Endothelial cell of umbilical vein (primary cell): ENCODE data around the gene SORCS3. TPM values are rescaled to one million over a fixed set of nuclear protein-coding genes. Genes with fewer than 3 reads are reported as not detected.

ENCODE experiments used
- BruUV-seq: library from RNA; stranded (reverse); fragments of 400-500 nt; replicated peaks from 2 replicates; lab custom pipeline; 2021; lab: Mats Ljungman, UMichigan
- CTCF ChIA-PET: fragments of 300-600, 350-600 bp; sonication (Branson Sonifier 250); formaldehyde crosslinking; loops from one replicate; lab custom pipeline; 2021; ENCODE audit warnings: antibody characterized with exemption, inconsistent platforms; lab: Charles Lee
- POLR2A ChIA-PET: fragments of 300-600, 350-600 bp; sonication (Branson Sonifier 250); formaldehyde crosslinking; loops from one replicate; lab custom pipeline; 2021; ENCODE audit warnings: antibody characterized with exemption, inconsistent platforms; lab: Charles Lee
- DNase-seq: peaks from one replicate; pipeline ENCODE4 v3.0.0-alpha.2; 2011; ENCODE audit warnings: low read depth, low spot score
- FAIRE-seq: peaks from 2 replicates; lab custom pipeline; 2011; peaks lifted over from hg19 to GRCh38; lab: Jason Lieb, UNC
- H2AFZ ChIP-seq: 2 replicates; pipeline ENCODE4 v1.6.0; 2012; ENCODE audit warnings: low read depth, low read length, control low read depth, inconsistent platforms
- H3K27ac ChIP-seq: 2 replicates; pipeline ENCODE4 v1.5.1; 2011; ENCODE audit warnings: low read depth, mild to moderate bottlenecking, control low read depth, low read length, moderate library complexity; ENCODE audit not compliant: insufficient read depth
- H3K27me3 ChIP-seq, 2 experiments: 2 replicates each; pipeline versions ENCODE4 v1.6.0 to v1.6.1; 2011; ENCODE audit warnings: low read length in 2 of 2, mixed read lengths in 1 of 2; ENCODE audit not compliant: control insufficient read depth in 2 of 2, insufficient read depth in 2 of 2
- H3K36me3 ChIP-seq, 2 experiments: 2 replicates in 1 of 2; 3 replicates in 1 of 2; pipeline ENCODE4 v1.5.1; 2011; ENCODE audit warnings: low read length in 2 of 2, mild to moderate bottlenecking in 1 of 2, moderate library complexity in 1 of 2; ENCODE audit not compliant: control insufficient read depth in 2 of 2, insufficient read depth in 2 of 2; ENCODE audit errors: extremely low read depth in 1 of 2
- H3K4me1 ChIP-seq: 3 replicates; pipeline ENCODE4 v1.5.1; 2011; ENCODE audit warnings: mild to moderate bottlenecking, low read length; ENCODE audit not compliant: control insufficient read depth, insufficient read depth; ENCODE audit errors: extremely low read depth
- H3K4me2 ChIP-seq: 2 replicates; pipeline ENCODE4 v1.6.1; 2011; ENCODE audit warnings: low read length, control low read depth, mixed read lengths; ENCODE audit not compliant: insufficient read depth
- H3K4me3 ChIP-seq, 3 experiments: fragments of 200-600 bp in 1 of 3; sonication (generic), shearing (Covaris generic) in 1 of 3; replicated peaks in 1 of 3; 2 replicates each; pipeline ENCODE4 v1.5.1; 2011 to 2016; ENCODE audit warnings: control low read depth in 3 of 3, low read length in 3 of 3, mild to moderate bottlenecking in 2 of 3, inconsistent platforms in 1 of 3, low read depth in 1 of 3, moderate library complexity in 1 of 3; ENCODE audit not compliant: insufficient read depth in 1 of 3
- H3K79me2 ChIP-seq: 2 replicates; pipeline ENCODE4 v1.6.0; 2012; ENCODE audit warnings: low read length, inconsistent platforms; ENCODE audit not compliant: control insufficient read depth, insufficient read depth
- H3K9ac ChIP-seq: replicated peaks from 2 replicates; pipeline ENCODE3; 2011; ENCODE audit warnings: low read length, control low read depth; ENCODE audit not compliant: insufficient read depth; ENCODE audit errors: extremely low read depth
- H3K9me1 ChIP-seq: replicated peaks from 3 replicates; pipeline ENCODE4 v1.6.0; 2011; ENCODE audit warnings: mild to moderate bottlenecking, low read length; ENCODE audit not compliant: control insufficient read depth, insufficient read depth; ENCODE audit errors: extremely low read depth
- H3K9me3 ChIP-seq: replicated peaks from 2 replicates; pipeline ENCODE4 v1.5.1; 2012; ENCODE audit warnings: low read length, inconsistent platforms; ENCODE audit not compliant: control insufficient read depth, insufficient read depth
- H4K20me1 ChIP-seq: replicated peaks from 2 replicates; pipeline ENCODE3; 2011; ENCODE audit warnings: mild to moderate bottlenecking, low read length; ENCODE audit not compliant: control insufficient read depth, insufficient read depth; ENCODE audit errors: extremely low read depth
- CTCF ChIP-seq, 2 donors: IDR thresholded peaks; 1 replicate in 1 of 2; 2 replicates in 1 of 2; pipeline ENCODE4 v1.5.1; 2011; ENCODE audit warnings: low read length in 2 of 2, mild to moderate bottlenecking in 2 of 2, moderate library complexity in 2 of 2, control low read depth in 1 of 2, inconsistent platforms in 1 of 2, low read depth in 1 of 2; ENCODE audit not compliant: insufficient read depth in 1 of 2; ENCODE audit errors: extremely low read depth in 1 of 2
- EZH2 ChIP-seq: IDR thresholded peaks from 2 replicates; pipeline ENCODE4 v1.6.1; 2012; ENCODE audit warnings: borderline replicate concordance, low read depth, mild to moderate bottlenecking, moderate library complexity, low read length, inconsistent platforms; ENCODE audit not compliant: severe bottlenecking
- FOS ChIP-seq: IDR thresholded peaks from 2 replicates; pipeline ENCODE4 v1.6.1; 2011; ENCODE audit warnings: mild to moderate bottlenecking, low read length, moderate library complexity, borderline replicate concordance; ENCODE audit not compliant: insufficient read depth
- GATA2 ChIP-seq: IDR thresholded peaks from 2 replicates; pipeline ENCODE4 v1.7.0; 2011; ENCODE audit warnings: low read depth, mild to moderate bottlenecking, moderate library complexity, mixed read lengths, low read length; ENCODE audit not compliant: insufficient read length, insufficient read depth
- JUN ChIP-seq: IDR thresholded peaks from 2 replicates; pipeline ENCODE4 v1.6.1; 2011; ENCODE audit warnings: borderline replicate concordance, low read depth; ENCODE audit not compliant: insufficient read length, insufficient read depth
- MAX ChIP-seq: IDR thresholded peaks from 2 replicates; pipeline ENCODE4 v1.6.1; 2011; ENCODE audit not compliant: insufficient read depth, insufficient read length
- MYC ChIP-seq: IDR thresholded peaks from one replicate; pipeline ENCODE4 v1.6.1; 2011; ENCODE audit warnings: mild to moderate bottlenecking, low read depth, low read length
- POLR2A ChIP-seq: IDR thresholded peaks from 2 replicates; pipeline ENCODE4 v1.6.1; 2012; ENCODE audit warnings: low read depth, mild to moderate bottlenecking, control low read depth, low read length
- POLR2AphosphoS5 ChIP-seq: IDR thresholded peaks from 2 replicates; pipeline ENCODE4 v1.6.1; 2012; ENCODE audit warnings: low read depth, mild to moderate bottlenecking, control low read depth, low read length, moderate library complexity; ENCODE audit not compliant: insufficient read depth
- dilution Hi-C: fragments of 300-500 bp; cut with MboI; formaldehyde crosslinking; loops from one replicate; pipeline ENCODE4 v1.15.0; 2019; ENCODE audit warnings: low sequenced_read_pairs; ENCODE audit not compliant: extremely low pct_ligation_motif_present
- intact Hi-C: fragments of 100-400 bp; cut with micrococcal nuclease; formaldehyde crosslinking; loops from one replicate; pipeline ENCODE4 v1.10.0; 2022
- polyA plus RNA-seq, 4 experiments: library from polyadenylated mRNA; depleted of rRNA in 3 of 4; stranded (reverse) in 3 of 4; unstranded in 1 of 4; fragments of >200 nt; gene quantifications; 2 replicates each; pipeline versions ENCODE4 v1.2.1 to v1.2.3, GENCODE V29; 2011 to 2012; ENCODE audit warnings: missing spikeins in 1 of 4
- total RNA-seq: library from RNA; stranded (reverse); gene quantifications from 2 replicates; pipeline ENCODE4 v1.2.3, GENCODE V29; 2021

The SORCS3 gene
- total and polyA plus RNA-seq, 2 donors (not counting 3 experiments of a cell fraction or from before 2014, with no cell fraction given): not detected

GRCh38 chr10:105269689-105270088, 628.6 kb downstream of the SORCS3 start:
- FAIRE-seq (no peak), DNase-seq (no peak)
- no peaks in the 10 kb centered on the region for H3K27me3 ChIP-seq
- no peaks in the 10 kb centered on the region for H3K36me3 ChIP-seq
- dilution Hi-C loops (no loop called here), intact Hi-C loops (no loop called here)
- peaks cover 1% of the 10 kb centered on the region for H3K9me3 ChIP-seq
- H3K27ac ChIP-seq: no peak overlapping the region
- no peaks in the 10 kb centered on the region for H4K20me1 ChIP-seq
- no peaks in the 10 kb centered on the region for H3K9me1 ChIP-seq
- TF ChIP-seq MAX: no peak
- TF ChIP-seq POLR2AphosphoS5: no peak
- TF ChIP-seq MYC: no peak
- TF ChIP-seq CTCF (IDR thresholded peaks at IDR 0.05; ENCODE audit: extremely low read depth in 1 of 2, insufficient read depth in 1 of 2, low read depth in 1 of 2, low read length in 2 of 2): no peak
- TF ChIP-seq EZH2: no peak
- TF ChIP-seq POLR2A: no peak
- TF ChIP-seq GATA2: no peak
- TF ChIP-seq JUN: no peak
- TF ChIP-seq FOS: no peak
- H3K4me2 ChIP-seq: no peak overlapping the region
- no TSS peak for BruUV-seq
- no peaks in the 10 kb centered on the region for H3K79me2 ChIP-seq
- H2AFZ ChIP-seq: no peak overlapping the region
- ChIA-PET POLR2A (no interaction called here), CTCF (no interaction called here)
- H3K9ac ChIP-seq: no peak overlapping the region
- no peaks in the 10 kb centered on the region for H3K4me1 ChIP-seq
- H3K4me3 ChIP-seq: no peak overlapping the region
